Left ventricle myocardium inferior (tissue), 1 donor: ENCODE measurements around the gene LIPK. TPM values are rescaled to one million over a fixed set of nuclear protein-coding genes. Genes with fewer than 3 reads are reported as not detected.
"Not testable (repeated sequence)": the region's sequence is repeated elsewhere in the genome, so short reads cannot be mapped to it uniquely, and the experiment has no call there.

ENCODE experiments used
- DNase-seq: peaks from one replicate; pipeline ENCODE4 v3.0.0-alpha.2; 2020
- H3K27ac ChIP-seq: fragments of 200-600 bp; replicated peaks from 2 replicates; pipeline ENCODE4 v1.8.0; 2021
- H3K27me3 ChIP-seq: fragments of 200-600 bp; 2 replicates; pipeline ENCODE4 v1.8.0; 2021; ENCODE audit warnings: low read depth
- H3K36me3 ChIP-seq: fragments of 200-600 bp; 2 replicates; pipeline ENCODE4 v1.8.0; 2021
- H3K4me1 ChIP-seq: fragments of 200-600 bp; 2 replicates; pipeline ENCODE4 v1.8.0; 2021
- H3K4me3 ChIP-seq: fragments of 200-600 bp; 2 replicates; pipeline ENCODE4 v1.8.0; 2021; ENCODE audit warnings: mild to moderate bottlenecking, moderate library complexity
- H3K9me3 ChIP-seq: fragments of 200-600 bp; replicated peaks from 2 replicates; pipeline ENCODE4 v1.8.0; 2021
- CTCF ChIP-seq: fragments of 200-600 bp; IDR thresholded peaks from 2 replicates; pipeline ENCODE4 v1.8.0; 2021; ENCODE audit warnings: antibody characterized with exemption, mild to moderate bottlenecking, borderline replicate concordance
- intact Hi-C: fragments of 100-400 bp; cut with micrococcal nuclease; formaldehyde crosslinking; loops from one replicate; pipeline ENCODE4 v1.11.0; 2022
- total RNA-seq: library from RNA; stranded (reverse); fragmentation: NEBNext Ultra II Directional; extraction: Animal tissue kit (Norgen Biotek cat#: 25700); gene quantifications from one replicate; pipeline ENCODE4 v1.2.1, GENCODE V29; 2021
- donor health status: DM: no; HTN: yes; CAD: no; lungs with severe emphysema.

Gene LIPK
- total RNA-seq, 1 donor from 2014 or later, result not detected

- Histone ChIP-seq H3K36me3 (no peaks in the 10 kb centered on the region), H3K4me1 (no peaks in the 10 kb centered on the region), H3K27ac (no peak overlapping the region), H3K27me3 (no peaks in the 10 kb centered on the region), H3K9me3 (peaks cover 8% of the 10 kb centered on the region), H3K4me3 (no peak overlapping the region)
- no peak for TF ChIP-seq CTCF
- DNase-seq, result no peak
- intact Hi-C loops, result no loop called here
These were observed 44.5 kb upstream of the LIPK start for GRCh38 chr10:88661577-88661976.

- H3K27me3 ChIP-seq, H3K36me3 ChIP-seq, H3K27ac ChIP-seq, intact Hi-C loops, H3K9me3 ChIP-seq, DNase-seq, H3K4me3 ChIP-seq, H3K4me1 ChIP-seq: not testable (repeated sequence)
These were observed 42.9 kb upstream of the LIPK start for GRCh38 chr10:88663153-88663552.

GRCh38 chr10:88664142-88664541 is 41.9 kb upstream of the LIPK start, which contains the start of gene LIPF:
LIPF (plus strand) TSS chr10:88664442; CDS start chr10:88667298, 2,856 bp downstream.
- no peak for TF ChIP-seq CTCF
- Histone ChIP-seq H3K36me3 (no peaks in the 10 kb centered on the region), H3K9me3 (peaks cover 8% of the 10 kb centered on the region), H3K27ac (no peak within 1 kb of the TSS), H3K27me3 (no peaks in the 10 kb centered on the region), H3K4me1 (no peaks in the 10 kb centered on the region), H3K4me3 (no peak within 1 kb of the TSS)
- no peak for DNase-seq
- intact Hi-C loops, result no loop called here

- Histone ChIP-seq H3K27me3 (peaks cover 8% of the 10 kb centered on the region), H3K4me1 (no peaks in the 10 kb centered on the region), H3K4me3 (no peak overlapping the region), H3K9me3 (peaks cover 1% of the 10 kb centered on the region), H3K36me3 (no peaks in the 10 kb centered on the region), H3K27ac (no peak overlapping the region)
- no peak for DNase-seq
- intact Hi-C loops, result no loop called here
- TF ChIP-seq CTCF, result no peak
These were observed 37.6 kb upstream of the LIPK start for GRCh38 chr10:88668465-88668864.

GRCh38 chr10:88670497-88670896 is 35.6 kb upstream of the LIPK start:
- Histone ChIP-seq H3K36me3 (no peaks in the 10 kb centered on the region), H3K4me1 (no peaks in the 10 kb centered on the region), H3K9me3 (no peaks in the 10 kb centered on the region), H3K4me3 (no peak overlapping the region), H3K27me3 (peaks cover 15% of the 10 kb centered on the region), H3K27ac (no peak overlapping the region)
- TF ChIP-seq CTCF, result no peak
- intact Hi-C loops, result no loop called here
- DNase-seq, result no peak

- H3K4me3 ChIP-seq, result no peak overlapping the region
- no peak for DNase-seq
- no peaks in the 10 kb centered on the region for H3K9me3 ChIP-seq
- intact Hi-C loops, result no loop called here
- no peaks in the 10 kb centered on the region for H3K4me1 ChIP-seq
- no peak for TF ChIP-seq CTCF
- no peak overlapping the region for H3K27ac ChIP-seq
- H3K36me3 ChIP-seq, result no peaks in the 10 kb centered on the region
- H3K27me3 ChIP-seq, result peaks cover 15% of the 10 kb centered on the region
These were observed 34.0 kb upstream of the LIPK start for GRCh38 chr10:88672041-88672440.
